K562 (cell line): ENCODE data around the gene GABRA5. TPM values are rescaled to one million over a fixed set of nuclear protein-coding genes. Genes with fewer than 3 reads are reported as not detected.

Source experiments
- ATAC-seq: fragments of 200-7000 bp; cut with Tn5 transposase; 3 replicates; pipeline ENCODE4 v1.9.1; 2020; ENCODE audit warnings: moderate library complexity
- BruUV-seq: library from RNA; stranded (reverse); fragments of 400-500 nt; replicated peaks from 2 replicates; lab custom pipeline; 2021; lab: Mats Ljungman, UMichigan
- CTCF ChIA-PET: fragments of 300-600 bp; formaldehyde crosslinking; extraction: SDS; loops from one replicate; lab custom pipeline; 2021; ENCODE audit warnings: low intra/inter-chr PET ratio; lab: Yijun Ruan, JAX
- POLR2A ChIA-PET: fragments of 300-600, 350-650 bp; sonication (Branson Sonifier 250); formaldehyde crosslinking; extraction: SDS; loops from one replicate; lab custom pipeline; 2021; ENCODE audit warnings: antibody characterized with exemption, inconsistent platforms; lab: Yijun Ruan, JAX
- DNase-seq, 4 experiments: peaks; one replicate each; pipeline versions ENCODE4 v3.0.0 to v3.0.0-alpha.2; 2011 to 2018; ENCODE audit warnings: low spot score in 3 of 4, mixed read lengths in 3 of 4; ENCODE audit errors: extremely low read depth in 1 of 4
- FAIRE-seq: peaks from 2 replicates; lab custom pipeline; 2011; peaks lifted over from hg19 to GRCh38; lab: Jason Lieb, UNC
- H2AFZ ChIP-seq: 2 replicates; pipeline ENCODE4 v1.6.0; 2011; ENCODE audit warnings: low read depth, low read length, control low read depth, inconsistent platforms
- H3K27ac ChIP-seq: fragments of 200-600 bp; 3 replicates; pipeline ENCODE4 v1.8.0; 2011; ENCODE audit warnings: low read depth, mild to moderate bottlenecking, control low read depth, inconsistent platforms, low read length, moderate library complexity, mixed read lengths; ENCODE audit errors: extremely low read depth
- H3K27me3 ChIP-seq, 2 experiments: fragments of 300-600 bp in 1 of 2; 2 replicates in 1 of 2; 3 replicates in 1 of 2; pipeline versions ENCODE4 v1.6.0 to v1.8.0; 2011; ENCODE audit warnings: inconsistent platforms in 2 of 2, low read length in 2 of 2, mild to moderate bottlenecking in 1 of 2, mixed read lengths in 1 of 2, moderate library complexity in 1 of 2; ENCODE audit not compliant: control insufficient read depth in 2 of 2, insufficient read depth in 2 of 2
- H3K36me3 ChIP-seq: fragments of 300-600 bp; 3 replicates; pipeline ENCODE4 v1.8.0; 2011; ENCODE audit warnings: mild to moderate bottlenecking, low read length, inconsistent platforms; ENCODE audit not compliant: control insufficient read depth, insufficient read depth
- H3K4me1 ChIP-seq, 2 experiments: fragments of 200-600 bp in 1 of 2; replicated peaks in 1 of 2; 2 replicates in 1 of 2; 3 replicates in 1 of 2; pipeline versions ENCODE4 v1.5.1 to v1.8.0; 2011; ENCODE audit warnings: inconsistent platforms in 2 of 2, low read length in 2 of 2, mild to moderate bottlenecking in 1 of 2, mixed read lengths in 1 of 2, moderate library complexity in 1 of 2; ENCODE audit not compliant: control insufficient read depth in 2 of 2, insufficient read depth in 2 of 2
- H3K4me2 ChIP-seq: 2 replicates; pipeline ENCODE4 v1.6.1; 2011; ENCODE audit warnings: low read length, control low read depth, inconsistent platforms, mixed read lengths; ENCODE audit not compliant: insufficient read depth
- H3K4me3 ChIP-seq: fragments of 200-600 bp; sonication (generic), shearing (Covaris generic); 2 replicates; pipeline ENCODE4 v1.5.1; 2016; ENCODE audit warnings: control low read depth, inconsistent platforms
- H3K79me2 ChIP-seq: fragments of 200-600 bp; 3 replicates; pipeline ENCODE4 v1.8.0; 2011; ENCODE audit warnings: low read length, inconsistent platforms; ENCODE audit not compliant: control insufficient read depth, insufficient read depth
- H3K9ac ChIP-seq, 2 experiments: 2 replicates each; pipeline versions ENCODE4 v1.6.0 to v1.6.1; 2011; ENCODE audit warnings: low read depth in 2 of 2, low read length in 2 of 2, control low read depth in 1 of 2, inconsistent platforms in 1 of 2, mild to moderate bottlenecking in 1 of 2, mixed read lengths in 1 of 2; ENCODE audit not compliant: insufficient read depth in 1 of 2
- H3K9me1 ChIP-seq: one replicate; pipeline ENCODE4 v1.6.0; 2011; ENCODE audit warnings: inconsistent platforms, mild to moderate bottlenecking, low read length, moderate library complexity; ENCODE audit not compliant: control insufficient read depth, insufficient read depth
- H3K9me3 ChIP-seq: replicated peaks from 2 replicates; pipeline ENCODE4 v1.5.1; 2011; ENCODE audit warnings: low read depth, low read length, inconsistent platforms; ENCODE audit not compliant: control insufficient read depth, insufficient read depth
- H4K20me1 ChIP-seq: replicated peaks from 2 replicates; pipeline ENCODE4 v1.6.1; 2011; ENCODE audit warnings: low read length, inconsistent platforms, mixed read lengths; ENCODE audit not compliant: control insufficient read depth, insufficient read depth
- CBX1 ChIP-seq: sonication (generic); IDR thresholded peaks from 2 replicates; pipeline ENCODE4 v1.6.1; 2016; ENCODE audit warnings: antibody characterized with exemption, low read depth, mild to moderate bottlenecking
- NRF1 ChIP-seq, 2 experiments: fragments of 450-650 bp; IDR thresholded peaks in 1 of 2; conservative IDR thresholded peaks in 1 of 2; 2 replicates each; pipeline ENCODE4 v1.6.1; 2014; ENCODE audit warnings: mild to moderate bottlenecking in 2 of 2
- POLR3G ChIP-seq: IDR thresholded peaks from 2 replicates; pipeline ENCODE4 v1.6.1; 2011; ENCODE audit not compliant: insufficient read length, insufficient replicate concordance; ENCODE audit errors: extremely low read depth
- RFX7 ChIP-seq: fragments of 250-450 bp; sonication (Bioruptor Pico); IDR thresholded peaks from 2 replicates; pipeline ENCODE4 v1.5.1; 2021; ENCODE audit warnings: mild to moderate bottlenecking
- SNAPC5 ChIP-seq: fragments of 250-450 bp; sonication (Bioruptor Pico); IDR thresholded peaks from 2 replicates; pipeline ENCODE4 v1.8.0; 2021; ENCODE audit warnings: moderate library complexity, mild to moderate bottlenecking, inconsistent platforms
- TCFL5 ChIP-seq: fragments of 250-450 bp; sonication (Bioruptor Pico); conservative IDR thresholded peaks from 2 replicates; pipeline ENCODE4 v1.6.1; 2021; ENCODE audit warnings: mild to moderate bottlenecking, moderate library complexity, matching md5 sums
- ZBTB8A ChIP-seq: fragments of 450-650 bp; IDR thresholded peaks from 2 replicates; pipeline ENCODE4 v1.6.1; 2018; ENCODE audit warnings: mild to moderate bottlenecking, moderate library complexity; ENCODE audit not compliant: partially characterized antibody
- ZC3H4 ChIP-seq: sonication (generic); formaldehyde crosslinking; IDR thresholded peaks from 2 replicates; pipeline ENCODE4 v1.9.0; 2021; ENCODE audit warnings: missing genetic modification reagents, borderline replicate concordance
- ZNF699 ChIP-seq: fragments of 250-450 bp; sonication (Bioruptor Pico); IDR thresholded peaks from 2 replicates; pipeline ENCODE4 v1.8.0; 2021; ENCODE audit warnings: mild to moderate bottlenecking, moderate library complexity; ENCODE audit not compliant: insufficient replicate concordance
- WGBS: fragments of 100-300 bp; shearing (Covaris generic); methylation state at CpG from one replicate; pipeline ENCODE4 v1.1.6; 2016; ENCODE audit warnings: low coverage, mixed read lengths; ENCODE audit not compliant: insufficient coverage; ENCODE audit errors: missing lambda C conversion rate; 5-methylcytosine and 5-hydroxymethylcytosine counted together
- in situ Hi-C: fragments of 300-500 bp; cut with MboI; formaldehyde crosslinking; loops from 4 replicates; pipeline ENCODE4 v1.15.0; 2018; ENCODE audit warnings: inconsistent platforms, mixed read lengths
- intact Hi-C: fragments of 100-400 bp; cut with micrococcal nuclease; formaldehyde crosslinking; loops from 2 replicates; pipeline ENCODE4 v1.14.2; 2022
- polyA plus RNA-seq, 8 experiments: library from polyadenylated mRNA; depleted of rRNA in 4 of 8; stranded (reverse) in 5 of 8; unstranded in 3 of 8; fragments of >200 nt; fragmentation: Nextera tagmentation in 2 of 8; fragmentation: Illumina TruSeq in 1 of 8; extraction: Ambion mirVana in 2 of 8; extraction: Trizol in 1 of 8; gene quantifications; 2 replicates each; pipeline versions ENCODE4 v1.2.1 to v1.2.3, GENCODE V29; 2011 to 2014; ENCODE audit warnings: inconsistent platforms in 1 of 8, missing spikeins in 1 of 8
- total RNA-seq, 7 experiments: library from RNA; depleted of rRNA in 6 of 7; stranded (reverse); fragments of >200 nt in 6 of 7; fragmentation: Illumina TruSeq in 2 of 7; extraction: Trizol in 2 of 7; gene quantifications; 2 replicates each; pipeline versions ENCODE4 v1.2.1 to v1.2.3, GENCODE V29; 2011 to 2021; ENCODE audit warnings: low replicate concordance in 1 of 7
- TF ChIP-seq, protein P1 (sequence below), 2 experiments: fragments of 450-650 bp; conservative IDR thresholded peaks; 2 replicates each; pipeline ENCODE4 v1.6.1; 2017; ENCODE audit warnings: mild to moderate bottlenecking in 2 of 2, moderate library complexity in 2 of 2
- TF ChIP-seq, protein P2 (sequence below): fragments of 450-650 bp; IDR thresholded peaks from 2 replicates; pipeline ENCODE4 v1.6.1; 2016; ENCODE audit warnings: mild to moderate bottlenecking

The GABRA5 gene
- total and polyA plus RNA-seq, 9 of the 15 experiments (the other 6 are each of a cell fraction or from before 2014, with no cell fraction given) = not detected

DNA sequence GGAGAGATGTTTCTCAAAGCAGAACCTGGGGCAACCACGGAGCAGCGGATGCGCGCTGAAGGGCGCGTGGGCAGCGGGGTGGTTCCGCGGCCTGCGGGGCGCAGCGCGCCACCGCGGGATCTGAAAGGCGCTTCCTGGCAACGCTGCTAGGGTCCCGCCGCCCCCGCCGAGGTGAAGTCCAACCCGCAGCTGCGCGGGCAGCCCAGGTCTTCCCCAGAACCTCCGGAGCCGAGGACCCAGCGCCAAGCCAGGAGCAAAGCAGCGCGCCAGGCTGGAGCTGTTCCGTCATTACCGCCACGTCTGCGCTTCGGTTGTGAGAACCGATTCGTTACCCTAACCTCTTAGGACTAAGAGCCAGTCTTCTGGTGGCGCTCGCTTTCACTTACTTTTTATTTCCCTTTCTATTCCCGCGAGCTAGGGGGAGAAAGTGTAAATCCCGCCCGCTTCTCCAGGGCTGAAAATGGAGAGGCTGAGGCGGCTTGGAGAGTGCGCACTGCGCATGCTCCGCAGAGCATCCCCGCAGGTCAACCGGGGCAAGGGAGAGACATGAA is 100.9 kb downstream of the GABRA5 start:
- Histone ChIP-seq H3K36me3 (no peaks in the 10 kb centered on the region), H3K27ac (no peak overlapping the region), H3K9me3 (no peaks in the 10 kb centered on the region), H2AFZ (no peak overlapping the region), H3K4me2 (no peak overlapping the region), H3K79me2 (no peaks in the 10 kb centered on the region), H3K4me1 (no peaks in the 10 kb centered on the region), H3K9ac (no peak overlapping the region), H3K27me3 (peaks cover 6 to 10% of the 10 kb centered on the region in 2 experiments; a peak in 2 of 5 replicates), H3K9me1 (no peaks in the 10 kb centered on the region), H4K20me1 (no peaks in the 10 kb centered on the region), H3K4me3 (no peak overlapping the region)
- no peak for ATAC-seq
- BruUV-seq = no TSS peak
- ChIA-PET CTCF (no interaction called here), POLR2A (interaction anchor here (0.6 kb wide), 1 partner anchor 312 kb away, joined by 3 read pairs; no protein-coding TSS in a partner anchor)
- no peak for FAIRE-seq
- in situ Hi-C loops = no loop called here
- intact Hi-C loops = no loop called here
- no peak for DNase-seq
- TF ChIP-seq CBX1 = no peak
- TF ChIP-seq NRF1 (conservative IDR thresholded peaks at IDR 0.05 in 1 of 2, IDR thresholded peaks at IDR 0.05 in 1 of 2) = peak; percentile 54 to 56
- 24% methylated on average over 45 of the region's 48 CpGs for WGBS

- in situ Hi-C loops = no loop called here
- H3K27me3 ChIP-seq = peaks cover 6 to 10% of the 10 kb centered on the region in 2 experiments; a peak in 2 of 5 replicates
- ATAC-seq (no peak), DNase-seq (no peak), FAIRE-seq (no peak)
- H3K79me2 ChIP-seq = no peaks in the 10 kb centered on the region
- no peak overlapping the region for H3K4me2 ChIP-seq
- no peak overlapping the region for H2AFZ ChIP-seq
- no peak overlapping the region for H3K27ac ChIP-seq
- H4K20me1 ChIP-seq = no peaks in the 10 kb centered on the region
- WGBS = 0% methylated on average over 2 of the region's 2 CpGs
- intact Hi-C loops = no loop called here
- H3K9ac ChIP-seq = no peak overlapping the region
- ChIA-PET POLR2A (no interaction called here), CTCF (no interaction called here)
- no peak overlapping the region for H3K4me3 ChIP-seq
- BruUV-seq = no TSS peak
- no peaks in the 10 kb centered on the region for H3K9me1 ChIP-seq
- H3K4me1 ChIP-seq = no peaks in the 10 kb centered on the region
- no peaks in the 10 kb centered on the region for H3K36me3 ChIP-seq
- H3K9me3 ChIP-seq = no peaks in the 10 kb centered on the region
- TF ChIP-seq POLR3G (no peak), RFX7 (CRISPR knock-in tag) (no peak), ZBTB8A (no peak), ZNF699 (no peak), SNAPC5 (CRISPR knock-in tag) (no peak), ZC3H4 (CRISPR knock-in tag) (no peak), TCFL5 (CRISPR knock-in tag) (no peak)
- TF ChIP-seq, protein P1, sequence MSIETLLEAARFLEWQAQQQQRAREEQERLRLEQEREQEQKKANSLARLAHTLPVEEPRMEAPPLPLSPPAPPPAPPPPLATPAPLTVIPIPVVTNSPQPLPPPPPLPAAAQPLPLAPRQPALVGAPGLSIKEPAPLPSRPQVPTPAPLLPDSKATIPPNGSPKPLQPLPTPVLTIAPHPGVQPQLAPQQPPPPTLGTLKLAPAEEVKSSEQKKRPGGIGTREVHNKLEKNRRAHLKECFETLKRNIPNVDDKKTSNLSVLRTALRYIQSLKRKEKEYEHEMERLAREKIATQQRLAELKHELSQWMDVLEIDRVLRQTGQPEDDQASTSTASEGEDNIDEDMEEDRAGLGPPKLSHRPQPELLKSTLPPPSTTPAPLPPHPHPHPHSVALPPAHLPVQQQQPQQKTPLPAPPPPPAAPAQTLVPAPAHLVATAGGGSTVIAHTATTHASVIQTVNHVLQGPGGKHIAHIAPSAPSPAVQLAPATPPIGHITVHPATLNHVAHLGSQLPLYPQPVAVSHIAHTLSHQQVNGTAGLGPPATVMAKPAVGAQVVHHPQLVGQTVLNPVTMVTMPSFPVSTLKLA (conservative IDR thresholded peaks at IDR 0.05) = no peak
- TF ChIP-seq, protein P2, sequence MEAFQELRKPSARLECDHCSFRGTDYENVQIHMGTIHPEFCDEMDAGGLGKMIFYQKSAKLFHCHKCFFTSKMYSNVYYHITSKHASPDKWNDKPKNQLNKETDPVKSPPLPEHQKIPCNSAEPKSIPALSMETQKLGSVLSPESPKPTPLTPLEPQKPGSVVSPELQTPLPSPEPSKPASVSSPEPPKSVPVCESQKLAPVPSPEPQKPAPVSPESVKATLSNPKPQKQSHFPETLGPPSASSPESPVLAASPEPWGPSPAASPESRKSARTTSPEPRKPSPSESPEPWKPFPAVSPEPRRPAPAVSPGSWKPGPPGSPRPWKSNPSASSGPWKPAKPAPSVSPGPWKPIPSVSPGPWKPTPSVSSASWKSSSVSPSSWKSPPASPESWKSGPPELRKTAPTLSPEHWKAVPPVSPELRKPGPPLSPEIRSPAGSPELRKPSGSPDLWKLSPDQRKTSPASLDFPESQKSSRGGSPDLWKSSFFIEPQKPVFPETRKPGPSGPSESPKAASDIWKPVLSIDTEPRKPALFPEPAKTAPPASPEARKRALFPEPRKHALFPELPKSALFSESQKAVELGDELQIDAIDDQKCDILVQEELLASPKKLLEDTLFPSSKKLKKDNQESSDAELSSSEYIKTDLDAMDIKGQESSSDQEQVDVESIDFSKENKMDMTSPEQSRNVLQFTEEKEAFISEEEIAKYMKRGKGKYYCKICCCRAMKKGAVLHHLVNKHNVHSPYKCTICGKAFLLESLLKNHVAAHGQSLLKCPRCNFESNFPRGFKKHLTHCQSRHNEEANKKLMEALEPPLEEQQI = no peak
These were observed 101.9 kb downstream of the GABRA5 start for GRCh38 chr15:26968806-26969205.
